ENCODE results near the gene ZBTB7C. TPM values are rescaled to one million over a fixed set of nuclear protein-coding genes. Genes with fewer than 3 reads are reported as not detected.

Gene ZBTB7C
- total RNA-seq, 1 experiment from 2014 or later, result 0.33 TPM

DNA sequence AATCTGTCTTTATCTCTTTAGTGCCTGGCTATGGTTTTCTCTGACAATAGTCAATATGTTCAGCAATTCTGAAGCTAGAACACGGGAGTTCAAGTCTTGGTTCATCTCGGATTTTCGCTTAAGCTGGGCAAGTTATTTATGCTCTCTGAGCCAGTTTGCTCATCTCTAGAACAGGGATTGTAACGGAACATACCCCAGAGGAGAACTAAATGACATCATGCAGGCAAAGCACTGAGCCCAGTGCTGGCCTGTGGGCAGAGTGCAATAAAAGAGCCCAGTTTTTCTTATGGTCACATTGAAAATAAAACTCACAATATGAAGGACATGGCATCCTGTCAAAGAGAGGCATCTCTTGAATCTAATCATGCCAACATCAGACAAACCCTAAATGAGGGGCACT lies 143.9 kb downstream of the ZBTB7C start:
- Histone ChIP-seq H2BK15ac (ENCODE audit: low read depth, low read length) (no peak overlapping the region), H3K4me1 (ENCODE audit: insufficient read depth, low read length) (no peaks in the 10 kb centered on the region), H3K18ac (ENCODE audit: insufficient read length, low read depth, low read length) (no peak overlapping the region), H4K91ac (ENCODE audit: insufficient read length, low read depth, low read length) (no peak overlapping the region), H3K9ac (ENCODE audit: extremely low read depth, insufficient read length, low read length) (no peak overlapping the region), H2AK5ac (ENCODE audit: insufficient read length, low read length) (no peak overlapping the region), H3K56ac (ENCODE audit: insufficient read length, low read depth, low read length) (no peak overlapping the region), H3K27ac (ENCODE audit: insufficient read length, low read depth, low read length) (no peak overlapping the region), H3K9me3 (ENCODE audit: control insufficient read depth, low read depth, low read length) (no peaks in the 10 kb centered on the region), H2BK20ac (ENCODE audit: low read depth, low read length, poor library complexity, severe bottlenecking) (no peak overlapping the region), H2BK5ac (ENCODE audit: insufficient read length, low read length) (no peak overlapping the region), H3K14ac (ENCODE audit: insufficient read depth, low read length) (no peak overlapping the region), H2BK120ac (ENCODE audit: low read depth, low read length, poor library complexity, severe bottlenecking) (no peak overlapping the region), H4K5ac (ENCODE audit: insufficient read length, low read depth, low read length) (no peak overlapping the region), H2AFZ (ENCODE audit: low read length) (no peak overlapping the region), H3K79me2 (ENCODE audit: insufficient read depth, low read length) (no peaks in the 10 kb centered on the region), H3K27me3 (ENCODE audit: insufficient read depth, low read length) (no peaks in the 10 kb centered on the region), H3K79me1 (ENCODE audit: insufficient read depth, low read depth, low read length, poor library complexity, severe bottlenecking) (no peaks in the 10 kb centered on the region), H3K23ac (ENCODE audit: insufficient read length, low read depth, low read length) (no peak overlapping the region), H4K8ac (replicated peaks; ENCODE audit: insufficient read length, low read depth, low read length) (no peak overlapping the region), H2BK12ac (ENCODE audit: insufficient read length, low read depth, low read length) (no peak overlapping the region), H3T11ph (ENCODE audit: low read length) (no peak overlapping the region), H3K4ac (ENCODE audit: low read depth, low read length) (no peak overlapping the region), H4K20me1 (ENCODE audit: control insufficient read depth, insufficient read depth, insufficient read length) (no peaks in the 10 kb centered on the region), H3K23me2 (ENCODE audit: insufficient read length, low read depth, low read length, poor library complexity, severe bottlenecking) (no peaks in the 10 kb centered on the region), H3K4me2 (ENCODE audit: insufficient read depth, insufficient read length, low read length) (no peak overlapping the region)
- Mint-ChIP-seq H3K27ac (no peak overlapping the region), H3K36me3 (ENCODE audit: insufficient read depth in 1 of 3, low read depth in 3 of 3) (no peaks in the 10 kb centered on the region), H3K4me3 (no peak overlapping the region), H3K27me3 (ENCODE audit: low read depth) (no peaks in the 10 kb centered on the region), H3K9me3 (peaks cover 0 to 2% of the 10 kb centered on the region in 2 experiments; a peak in 1 of 5 replicates), H3K4me1 (no peaks in the 10 kb centered on the region)
- TF ChIP-seq, protein P1, sequence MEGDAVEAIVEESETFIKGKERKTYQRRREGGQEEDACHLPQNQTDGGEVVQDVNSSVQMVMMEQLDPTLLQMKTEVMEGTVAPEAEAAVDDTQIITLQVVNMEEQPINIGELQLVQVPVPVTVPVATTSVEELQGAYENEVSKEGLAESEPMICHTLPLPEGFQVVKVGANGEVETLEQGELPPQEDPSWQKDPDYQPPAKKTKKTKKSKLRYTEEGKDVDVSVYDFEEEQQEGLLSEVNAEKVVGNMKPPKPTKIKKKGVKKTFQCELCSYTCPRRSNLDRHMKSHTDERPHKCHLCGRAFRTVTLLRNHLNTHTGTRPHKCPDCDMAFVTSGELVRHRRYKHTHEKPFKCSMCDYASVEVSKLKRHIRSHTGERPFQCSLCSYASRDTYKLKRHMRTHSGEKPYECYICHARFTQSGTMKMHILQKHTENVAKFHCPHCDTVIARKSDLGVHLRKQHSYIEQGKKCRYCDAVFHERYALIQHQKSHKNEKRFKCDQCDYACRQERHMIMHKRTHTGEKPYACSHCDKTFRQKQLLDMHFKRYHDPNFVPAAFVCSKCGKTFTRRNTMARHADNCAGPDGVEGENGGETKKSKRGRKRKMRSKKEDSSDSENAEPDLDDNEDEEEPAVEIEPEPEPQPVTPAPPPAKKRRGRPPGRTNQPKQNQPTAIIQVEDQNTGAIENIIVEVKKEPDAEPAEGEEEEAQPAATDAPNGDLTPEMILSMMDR (conservative IDR thresholded peaks at IDR 0.05), result no peak
- DNase-seq, result no peak
- no CpG with 5 or more reads among the region's 4 CpGs for WGBS (ENCODE audit: extremely low coverage, insufficient read length, low lambda C conversion rate)

All from H9 (cell line).